ENCODE measurements around the gene CAMK1G. TPM values are rescaled to one million over a fixed set of nuclear protein-coding genes. Genes with fewer than 3 reads are reported as not detected.

The CAMK1G gene
- total RNA-seq, 2 donors from 2014 or later: 0.55 to 2.1 TPM

DNA sequence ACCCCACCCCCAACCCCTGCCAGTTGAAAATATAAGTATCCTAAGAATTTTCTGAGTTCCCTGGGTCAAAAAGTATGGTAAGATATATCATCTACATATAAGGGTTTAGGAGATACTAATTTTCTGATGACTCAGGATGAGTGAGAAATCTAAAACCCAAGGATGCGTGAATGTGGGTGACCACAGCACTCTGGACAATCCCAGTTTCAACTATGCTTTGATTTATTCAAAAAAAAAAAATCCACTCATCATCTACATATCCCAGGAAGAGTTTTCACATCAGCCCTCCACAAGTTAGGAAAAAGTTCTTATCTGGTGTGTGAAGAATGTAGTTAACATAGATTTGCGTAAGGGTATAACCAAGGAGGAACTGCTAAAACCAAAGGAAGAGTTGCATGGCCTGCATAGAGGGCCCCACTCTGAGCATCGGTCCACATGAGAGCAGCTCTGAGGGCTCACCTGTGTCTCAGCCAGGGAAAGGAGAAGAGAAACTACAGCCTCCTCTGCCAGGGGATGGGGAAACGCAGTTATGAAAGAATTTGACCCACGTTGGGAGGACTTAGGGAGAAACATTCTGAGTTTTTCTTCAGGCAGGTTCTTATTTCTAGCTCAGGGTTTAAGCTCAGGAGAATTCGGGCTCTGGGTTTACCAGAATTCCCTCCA lies 50.0 kb downstream of the CAMK1G start:
- no peaks in the 10 kb centered on the region for H3K4me1 ChIP-seq (ENCODE audit: control insufficient read depth, insufficient read depth, low read length)
- peaks cover 9% of the 10 kb centered on the region for H3K27me3 ChIP-seq (ENCODE audit: control insufficient read depth, insufficient read depth, low read length, poor library complexity, severe bottlenecking)
- H3K27ac Mint-ChIP-seq: no peak overlapping the region
- H3K4me1 Mint-ChIP-seq: no peaks in the 10 kb centered on the region
- no peaks in the 10 kb centered on the region for H3K9me3 Mint-ChIP-seq
- no peaks in the 10 kb centered on the region for H3K36me3 Mint-ChIP-seq (ENCODE audit: low read depth)
- H3K27me3 Mint-ChIP-seq (ENCODE audit: insufficient read depth): peaks cover 14% of the 10 kb centered on the region
- no peak for DNase-seq
- no peak overlapping the region for H3K4me3 ChIP-seq (ENCODE audit: low read length)
- H3K4me3 Mint-ChIP-seq: no peak overlapping the region
- H3K9ac ChIP-seq (ENCODE audit: extremely low read depth, low read length, poor library complexity, severe bottlenecking): no peak overlapping the region
- no peaks in the 10 kb centered on the region for H3K9me3 ChIP-seq (ENCODE audit: control insufficient read depth, low read length)
- no peak for TF ChIP-seq CTCF (conservative IDR thresholded peaks at IDR 0.05)
- no peak overlapping the region for H3K27ac ChIP-seq (ENCODE audit: low read depth, low read length)
- 88 to 95% methylated on average over 4 to 6 of the region's 6 CpGs for WGBS, 2 experiments (ENCODE audit: insufficient coverage in 1 of 2, insufficient read length in 1 of 2)
- no peaks in the 10 kb centered on the region for H3K36me3 ChIP-seq (ENCODE audit: control insufficient read depth, insufficient read depth, low read length)

GRCh38 chr1:209634005-209634737 lies 50.7 kb downstream of the CAMK1G start:
- no peak for DNase-seq

DNA sequence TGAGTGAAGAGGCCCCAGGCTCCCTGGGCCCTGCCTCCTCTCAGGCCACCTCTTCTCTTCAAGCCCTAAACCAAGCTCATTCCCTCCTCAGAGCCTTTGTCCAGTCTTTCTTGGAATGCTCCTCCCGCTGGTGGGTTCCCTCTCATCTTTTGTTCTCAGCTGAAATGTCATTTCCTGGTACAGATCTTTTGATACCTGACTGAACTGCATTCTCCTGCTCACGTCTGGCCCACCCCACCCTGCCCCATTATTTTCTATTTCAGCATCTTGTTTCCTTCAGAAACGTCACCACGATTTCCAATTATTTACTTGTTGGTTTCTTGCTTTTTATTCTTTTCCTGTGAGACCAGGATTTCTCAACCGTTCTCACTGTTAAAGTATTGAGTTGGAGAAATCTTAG lies 52.3 kb downstream of the CAMK1G start:
- 79 to 85% methylated on average over 5 of the region's 5 CpGs for WGBS, 2 experiments (ENCODE audit: insufficient coverage in 1 of 2, insufficient read length in 1 of 2)
- no peaks in the 10 kb centered on the region for H3K9me3 ChIP-seq (ENCODE audit: control insufficient read depth, low read length)
- H3K9ac ChIP-seq (ENCODE audit: extremely low read depth, low read length, poor library complexity, severe bottlenecking): no peak overlapping the region

More at GRCh38 chr1:209634005-209634737, 50.7 kb downstream of the CAMK1G start:
- Mint-ChIP-seq H3K4me1 (no peaks in the 10 kb centered on the region), H3K27me3 (ENCODE audit: insufficient read depth) (peaks cover 11% of the 10 kb centered on the region), H3K27ac (no peak overlapping the region), H3K36me3 (ENCODE audit: low read depth) (no peaks in the 10 kb centered on the region), H3K4me3 (no peak overlapping the region), H3K9me3 (no peaks in the 10 kb centered on the region)
- no peaks in the 10 kb centered on the region for H3K9me3 ChIP-seq (ENCODE audit: control insufficient read depth, low read length)
- H3K27me3 ChIP-seq (ENCODE audit: control insufficient read depth, insufficient read depth, low read length, poor library complexity, severe bottlenecking): peaks cover 2% of the 10 kb centered on the region
- WGBS, 2 experiments (ENCODE audit: insufficient coverage in 1 of 2, insufficient read length in 1 of 2): 92 to 94% methylated on average over 9 to 20 of the region's 20 CpGs
- H3K4me1 ChIP-seq (ENCODE audit: control insufficient read depth, insufficient read depth, low read length): no peaks in the 10 kb centered on the region
- no peak overlapping the region for H3K4me3 ChIP-seq (ENCODE audit: low read length)
- no peak overlapping the region for H3K9ac ChIP-seq (ENCODE audit: extremely low read depth, low read length, poor library complexity, severe bottlenecking)
- H3K27ac ChIP-seq (ENCODE audit: low read depth, low read length): no peak overlapping the region
- H3K36me3 ChIP-seq (ENCODE audit: control insufficient read depth, insufficient read depth, low read length): no peaks in the 10 kb centered on the region
- TF ChIP-seq CTCF (conservative IDR thresholded peaks at IDR 0.05): no peak

More for the DNA sequence above, 52.3 kb downstream of the CAMK1G start:
- TF ChIP-seq CTCF (conservative IDR thresholded peaks at IDR 0.05): no peak
- Mint-ChIP-seq H3K27ac (no peak overlapping the region), H3K4me1 (no peaks in the 10 kb centered on the region), H3K9me3 (no peaks in the 10 kb centered on the region), H3K4me3 (no peak overlapping the region), H3K36me3 (ENCODE audit: low read depth) (no peaks in the 10 kb centered on the region), H3K27me3 (ENCODE audit: insufficient read depth) (peaks cover 5% of the 10 kb centered on the region)
- Histone ChIP-seq H3K27me3 (ENCODE audit: control insufficient read depth, insufficient read depth, low read length, poor library complexity, severe bottlenecking) (no peaks in the 10 kb centered on the region), H3K4me3 (ENCODE audit: low read length) (no peak overlapping the region), H3K4me1 (ENCODE audit: control insufficient read depth, insufficient read depth, low read length) (no peaks in the 10 kb centered on the region), H3K36me3 (ENCODE audit: control insufficient read depth, insufficient read depth, low read length) (no peaks in the 10 kb centered on the region), H3K27ac (ENCODE audit: low read depth, low read length) (no peak overlapping the region)
- DNase-seq: no peak
